GM08714 (cell line): ENCODE data around the gene JPH4.

Experiments used
- H3K4me3 ChIP-seq: fragments of 200-500 bp; sonication (Bioruptor generic); 2 replicates; pipeline ENCODE4 v1.5.1; 2014; ENCODE audit warnings: mild to moderate bottlenecking, low read length, inconsistent platforms
- ZNF274 ChIP-seq: IDR thresholded peaks from 2 replicates; pipeline ENCODE4 v1.6.1; 2012; ENCODE audit warnings: mild to moderate bottlenecking, low read depth, low read length

Gene JPH4

GRCh38 chr14:23532658-23533057 is 45.9 kb downstream of the JPH4 start:
- no peak overlapping the region for H3K4me3 ChIP-seq
- TF ChIP-seq ZNF274: no peak

GRCh38 chr14:23531391-23531790 is 47.2 kb downstream of the JPH4 start:
- TF ChIP-seq ZNF274: no peak
- no peak overlapping the region for H3K4me3 ChIP-seq

- no peak for TF ChIP-seq ZNF274
- H3K4me3 ChIP-seq: no peak overlapping the region
These were observed 48.1 kb downstream of the JPH4 start for GRCh38 chr14:23530375-23531055.

- no peak for TF ChIP-seq ZNF274
- H3K4me3 ChIP-seq: no peak overlapping the region
These were observed 49.6 kb downstream of the JPH4 start for GRCh38 chr14:23529016-23529415.

- H3K4me3 ChIP-seq: no peak overlapping the region
- no peak for TF ChIP-seq ZNF274
These were observed 50.0 kb downstream of the JPH4 start for GRCh38 chr14:23528555-23528954.

GRCh38 chr14:23525611-23526010 is 53.0 kb downstream of the JPH4 start:
- TF ChIP-seq ZNF274: no peak
- no peak overlapping the region for H3K4me3 ChIP-seq

GRCh38 chr14:23524954-23525353 is 53.6 kb downstream of the JPH4 start:
- TF ChIP-seq ZNF274: no peak
- no peak overlapping the region for H3K4me3 ChIP-seq

GRCh38 chr14:23523229-23524016 is 55.2 kb downstream of the JPH4 start:
- no peak for TF ChIP-seq ZNF274

GRCh38 chr14:23522643-23523198 is 55.9 kb downstream of the JPH4 start:
- no peak overlapping the region for H3K4me3 ChIP-seq
- TF ChIP-seq ZNF274: no peak

More at GRCh38 chr14:23523229-23524016, 55.2 kb downstream of the JPH4 start:
- no peak overlapping the region for H3K4me3 ChIP-seq

- H3K4me3 ChIP-seq: no peak overlapping the region
- TF ChIP-seq ZNF274: no peak
These were observed 56.6 kb downstream of the JPH4 start for GRCh38 chr14:23521785-23522640.

GRCh38 chr14:23520899-23521533 is 57.6 kb downstream of the JPH4 start:
- no peak overlapping the region for H3K4me3 ChIP-seq
- TF ChIP-seq ZNF274: no peak

GRCh38 chr14:23518709-23519108 is 59.9 kb downstream of the JPH4 start:
- no peak overlapping the region for H3K4me3 ChIP-seq
- no peak for TF ChIP-seq ZNF274
